Liver (tissue), 9 donors: ENCODE data around the gene TRIM65. TPM values are rescaled to one million over a fixed set of nuclear protein-coding genes. Genes with fewer than 3 reads are reported as not detected.

Experiments
- DNase-seq: peaks from one replicate; pipeline ENCODE4 v3.0.0-alpha.2; 2017; ENCODE audit warnings: low spot score
- H3K27ac ChIP-seq, 2 donors: one replicate each; pipeline ENCODE4 v1.7.0; 2013; ENCODE audit warnings: inconsistent platforms in 2 of 2, low read length in 2 of 2, control low read depth in 1 of 2, low read depth in 1 of 2, mild to moderate bottlenecking in 1 of 2
- H3K27me3 ChIP-seq, 4 donors: one replicate each; pipeline versions ENCODE4 v1.6.1 to v1.7.0; 2013; ENCODE audit warnings: low read length in 3 of 4, inconsistent platforms in 1 of 4, mild to moderate bottlenecking in 1 of 4, moderate library complexity in 1 of 4; ENCODE audit not compliant: control insufficient read depth in 4 of 4, insufficient read depth in 4 of 4
- H3K36me3 ChIP-seq, 4 donors: one replicate each; pipeline versions ENCODE4 v1.6.1 to v1.7.0; 2013; ENCODE audit warnings: low read length in 3 of 4, mild to moderate bottlenecking in 3 of 4, low read depth in 1 of 4, moderate library complexity in 1 of 4; ENCODE audit not compliant: control insufficient read depth in 4 of 4, insufficient read depth in 3 of 4
- H3K4me1 ChIP-seq, 4 donors: one replicate each; pipeline versions ENCODE4 v1.6.1 to v1.7.0; 2013; ENCODE audit warnings: low read length in 3 of 4, mild to moderate bottlenecking in 3 of 4, moderate library complexity in 1 of 4; ENCODE audit not compliant: control insufficient read depth in 4 of 4, insufficient read depth in 4 of 4
- H3K4me3 ChIP-seq, 3 donors: one replicate each; pipeline versions ENCODE4 v1.6.1 to v1.7.0; 2013; ENCODE audit warnings: low read length in 3 of 3, control low read depth in 1 of 3, low read depth in 1 of 3, mild to moderate bottlenecking in 1 of 3
- H3K9ac ChIP-seq, 2 donors: one replicate each; pipeline ENCODE4 v1.7.0; 2013; ENCODE audit warnings: low read length in 2 of 2, mild to moderate bottlenecking in 2 of 2, moderate library complexity in 2 of 2, control low read depth in 1 of 2, low read depth in 1 of 2
- H3K9me3 ChIP-seq, 4 donors: one replicate each; pipeline versions ENCODE4 v1.6.1 to v1.7.0; 2013; ENCODE audit warnings: low read length in 3 of 4; ENCODE audit not compliant: control insufficient read depth in 4 of 4
- ATF3 ChIP-seq: IDR thresholded peaks from 2 replicates; pipeline ENCODE4 v1.6.1; 2016; ENCODE audit warnings: antibody characterized with exemption
- CTCF ChIP-seq: fragments of 150-350 bp; IDR thresholded peaks from 2 replicates; pipeline ENCODE4 v1.5.1; 2017; ENCODE audit warnings: improper control_type of control experiment, low read depth, low read length; ENCODE audit not compliant: missing input control
- EGR1 ChIP-seq, 2 donors: IDR thresholded peaks; 2 replicates each; pipeline ENCODE4 v1.6.1; 2016 to 2018; ENCODE audit warnings: antibody characterized with exemption in 2 of 2, low read depth in 2 of 2
- FOXA1 ChIP-seq: IDR thresholded peaks from 2 replicates; pipeline ENCODE4 v1.6.1; 2016; ENCODE audit warnings: antibody characterized with exemption
- FOXA2 ChIP-seq: IDR thresholded peaks from 2 replicates; pipeline ENCODE4 v1.6.1; 2016; ENCODE audit warnings: antibody characterized with exemption
- GABPA ChIP-seq, 2 donors: IDR thresholded peaks in 1 of 2; conservative IDR thresholded peaks in 1 of 2; 2 replicates each; pipeline ENCODE4 v1.6.1; 2016; ENCODE audit warnings: antibody characterized with exemption in 2 of 2, mild to moderate bottlenecking in 1 of 2, moderate library complexity in 1 of 2
- HNF4A ChIP-seq, 2 donors: conservative IDR thresholded peaks; 2 replicates each; pipeline ENCODE4 v1.6.1; 2016; ENCODE audit warnings: antibody characterized with exemption in 2 of 2, mild to moderate bottlenecking in 2 of 2
- HNF4G ChIP-seq: IDR thresholded peaks from 2 replicates; pipeline ENCODE4 v1.6.1; 2016; ENCODE audit warnings: antibody characterized with exemption
- JUND ChIP-seq, 2 donors: IDR thresholded peaks; 2 replicates each; pipeline ENCODE4 v1.6.1; 2016; ENCODE audit warnings: antibody characterized with exemption in 2 of 2
- MAX ChIP-seq: IDR thresholded peaks from 2 replicates; pipeline ENCODE4 v1.6.1; 2016; ENCODE audit warnings: antibody characterized with exemption
- NR2F2 ChIP-seq: IDR thresholded peaks from 2 replicates; pipeline ENCODE4 v1.6.1; 2016; ENCODE audit warnings: antibody characterized with exemption
- RAD21 ChIP-seq, 2 donors: IDR thresholded peaks; 2 replicates each; pipeline ENCODE4 v1.6.1; 2016; ENCODE audit warnings: antibody characterized with exemption in 2 of 2, mild to moderate bottlenecking in 2 of 2
- REST ChIP-seq: IDR thresholded peaks from 2 replicates; pipeline ENCODE4 v1.6.1; 2016; ENCODE audit warnings: antibody characterized with exemption, mild to moderate bottlenecking
- RXRA ChIP-seq, 2 donors: IDR thresholded peaks; 2 replicates each; pipeline ENCODE4 v1.6.1; 2017 to 2018; ENCODE audit warnings: antibody characterized with exemption in 2 of 2, mild to moderate bottlenecking in 1 of 2
- SP1 ChIP-seq: IDR thresholded peaks from 2 replicates; pipeline ENCODE4 v1.6.1; 2018; ENCODE audit warnings: antibody characterized with exemption, mild to moderate bottlenecking
- TAF1 ChIP-seq: conservative IDR thresholded peaks from 2 replicates; pipeline ENCODE4 v1.6.1; 2016; ENCODE audit warnings: antibody characterized with exemption, mild to moderate bottlenecking
- YY1 ChIP-seq: IDR thresholded peaks from 2 replicates; pipeline ENCODE4 v1.6.1; 2016; ENCODE audit warnings: antibody characterized with exemption, mild to moderate bottlenecking
- ZBTB33 ChIP-seq: IDR thresholded peaks from 2 replicates; pipeline ENCODE4 v1.6.1; 2016; ENCODE audit warnings: antibody characterized with exemption
- WGBS: extraction: QIAGEN DNeasy Blood & Tissue Kit; methylation state at CpG from one replicate; pipeline ENCODE4 v1.1.7; 2013; 5-methylcytosine and 5-hydroxymethylcytosine counted together
- polyA plus RNA-seq, 2 donors: library from polyadenylated mRNA; stranded (reverse) in 1 of 2; unstranded in 1 of 2; fragments of 200-250 nt in 1 of 2; fragments of >200 nt in 1 of 2; fragmentation: Nextera tagmentation in 1 of 2; extraction: Ambion mirVana in 1 of 2; gene quantifications; one replicate each; pipeline versions ENCODE4 v1.2.1 to v1.2.3, GENCODE V29; 2013 to 2015
- total RNA-seq, 2 donors: library from RNA; depleted of rRNA; stranded (reverse); fragments of >200 nt; gene quantifications; one replicate each; pipeline ENCODE4 v1.2.3, GENCODE V29; 2014
- donor health status: healthy.
- donor health status: healthy.
- donor health status: healthy.
- donor health status: healthy.
- donor health status: healthy.

TRIM65 gene
- total and polyA plus RNA-seq, 4 donors: 1.5 to 8.6 (median 6.5) TPM

GRCh38 chr17:75848523-75849278, 48.0 kb downstream of the TRIM65 start:
- peak overlapping the region; percentile 12 to 45 for H3K27ac ChIP-seq
- no peaks in the 10 kb centered on the region for H3K9me3 ChIP-seq
- H3K4me1 ChIP-seq: peaks cover 2 to 48% (median 32%) of the 10 kb centered on the region in 4 donors
- WGBS: 53% methylated on average over 16 of the region's 16 CpGs
- no peaks in the 10 kb centered on the region for H3K27me3 ChIP-seq
- H3K4me3 ChIP-seq: no peak overlapping the region
- no peak overlapping the region for H3K9ac ChIP-seq
- TF ChIP-seq REST: no peak
- no peak for TF ChIP-seq RXRA (IDR thresholded peaks at IDR 0.05)
- TF ChIP-seq YY1: peak; percentile 46
- TF ChIP-seq HNF4G: no peak
- no peak for TF ChIP-seq GABPA (IDR thresholded peaks at IDR 0.05 in 1 of 2, conservative IDR thresholded peaks at IDR 0.05 in 1 of 2)
- no peak for TF ChIP-seq ATF3
- TF ChIP-seq NR2F2: peak; percentile 85
- peak; percentile 47 for TF ChIP-seq SP1
- TF ChIP-seq EGR1 (IDR thresholded peaks at IDR 0.05; ENCODE audit: low read depth in 2 of 2): no peak
- TF ChIP-seq JUND (IDR thresholded peaks at IDR 0.05): no peak
- TF ChIP-seq RAD21 (IDR thresholded peaks at IDR 0.05): peak; percentile 31 to 64
- no peak for TF ChIP-seq TAF1
- no peak for TF ChIP-seq FOXA1
- no peak for TF ChIP-seq ZBTB33
- no peak for TF ChIP-seq HNF4A (conservative IDR thresholded peaks at IDR 0.05)
- TF ChIP-seq MAX: no peak
- TF ChIP-seq FOXA2: no peak
- TF ChIP-seq CTCF: peak; percentile 50
- peak; percentile 90 for DNase-seq
- peaks cover 25 to 46% (median 39%) of the 10 kb centered on the region in 4 donors for H3K36me3 ChIP-seq
